Thyroid gland (tissue), 4 donors: Measurements from ENCODE around the gene CEP135. TPM values are rescaled to one million over a fixed set of nuclear protein-coding genes. Genes with fewer than 3 reads are reported as not detected.

ENCODE experiments used
- DNase-seq, 2 donors: peaks; one replicate each; pipeline ENCODE4 v3.0.0-alpha.2; 2019
- H3K27ac ChIP-seq, 3 donors: fragments of 200-600 bp; sonication (generic); 1 replicate in 2 of 3; 2 replicates in 1 of 3; pipeline ENCODE4 v1.5.1; 2016 to 2019; ENCODE audit warnings: mild to moderate bottlenecking in 1 of 3, moderate library complexity in 1 of 3
- H3K27me3 ChIP-seq: fragments of 200-600 bp; sonication (generic); one replicate; pipeline ENCODE4 v1.5.1; 2019
- H3K36me3 ChIP-seq, 2 donors: fragments of 200-600 bp; sonication (generic); one replicate each; pipeline ENCODE4 v1.5.1; 2016 to 2019
- H3K4me1 ChIP-seq, 2 donors: fragments of 200-600 bp; sonication (generic); one replicate each; pipeline ENCODE4 v1.5.1; 2017 to 2019
- H3K4me3 ChIP-seq, 3 donors: fragments of 200-600 bp; sonication (generic); replicated peaks in 1 of 3; 1 replicate in 2 of 3; 2 replicates in 1 of 3; pipeline ENCODE4 v1.5.1; 2016; ENCODE audit warnings: mild to moderate bottlenecking in 1 of 3
- H3K9me3 ChIP-seq: fragments of 200-600 bp; sonication (generic); one replicate; pipeline ENCODE4 v1.5.1; 2017
- CTCF ChIP-seq, 6 experiments: fragments of 200-600 bp in 3 of 6; fragments of 450-650 bp in 3 of 6; sonication (generic) in 3 of 6; IDR thresholded peaks; one replicate each; pipeline ENCODE4 v1.5.1; 2016 to 2019; ENCODE audit warnings: antibody characterized with exemption in 6 of 6, mild to moderate bottlenecking in 2 of 6, inconsistent platforms in 1 of 6, moderate library complexity in 1 of 6
- POLR2A ChIP-seq, 2 donors: fragments of 450-650 bp; IDR thresholded peaks; one replicate each; pipeline ENCODE4 v1.6.1; 2017; ENCODE audit warnings: antibody characterized with exemption in 2 of 2, mild to moderate bottlenecking in 2 of 2, moderate library complexity in 1 of 2
- WGBS, 2 donors: methylation state at CpG; one replicate each; pipeline ENCODE4 v1.1.5; 2017; 5-methylcytosine and 5-hydroxymethylcytosine counted together
- intact Hi-C: fragments of 100-400 bp; cut with DNase I; formaldehyde crosslinking; loops from one replicate; pipeline ENCODE4 v1.15.1; 2023
- total RNA-seq, 4 donors: library from RNA; depleted of rRNA; stranded (reverse); fragments of >200 nt; gene quantifications; one replicate each; pipeline ENCODE4 v1.2.3, GENCODE V29; 2016

The CEP135 gene
- total RNA-seq, 4 donors from 2014 or later, result 5.3 to 21.1 (median 10.1) TPM

GRCh38 chr4:56003606-56004005 is 54.9 kb downstream of the CEP135 start:
- H3K4me3 ChIP-seq, result no peak overlapping the region
- no peak overlapping the region for H3K27ac ChIP-seq
- H3K27me3 ChIP-seq, result no peaks in the 10 kb centered on the region
- DNase-seq, result no peak
- H3K9me3 ChIP-seq, result no peaks in the 10 kb centered on the region
- TF ChIP-seq POLR2A (IDR thresholded peaks at IDR 0.05) (no peak), CTCF (IDR thresholded peaks at IDR 0.05) (no peak)
- 98 to 100% methylated on average over 3 of the region's 3 CpGs for WGBS, 2 donors
- intact Hi-C loops, result no loop called here
- peaks cover 0 to 6% of the 10 kb centered on the region in 2 donors for H3K36me3 ChIP-seq
- no peaks in the 10 kb centered on the region for H3K4me1 ChIP-seq

GRCh38 chr4:56004235-56004634 is 55.5 kb downstream of the CEP135 start:
- Histone ChIP-seq H3K27ac (no peak overlapping the region), H3K4me1 (no peaks in the 10 kb centered on the region), H3K36me3 (peaks cover 0 to 6% of the 10 kb centered on the region in 2 donors), H3K27me3 (no peaks in the 10 kb centered on the region), H3K4me3 (no peak overlapping the region), H3K9me3 (no peaks in the 10 kb centered on the region)
- WGBS, 2 donors, result 96 to 97% methylated on average over 2 of the region's 2 CpGs
- intact Hi-C loops, result no loop called here
- TF ChIP-seq CTCF (IDR thresholded peaks at IDR 0.05), result no peak
- no peak for TF ChIP-seq POLR2A (IDR thresholded peaks at IDR 0.05)
- no peak for DNase-seq

GRCh38 chr4:56007154-56007553 is 58.4 kb downstream of the CEP135 start:
- no peak for DNase-seq
- Histone ChIP-seq H3K4me3 (no peak overlapping the region), H3K36me3 (peaks cover under 1 to 6% of the 10 kb centered on the region in 2 donors), H3K4me1 (no peaks in the 10 kb centered on the region), H3K27ac (no peak overlapping the region), H3K27me3 (no peaks in the 10 kb centered on the region), H3K9me3 (no peaks in the 10 kb centered on the region)
- intact Hi-C loops, result no loop called here
- no peak for TF ChIP-seq POLR2A (IDR thresholded peaks at IDR 0.05)
- no peak for TF ChIP-seq CTCF (IDR thresholded peaks at IDR 0.05)

GRCh38 chr4:56008206-56008605 is 59.5 kb downstream of the CEP135 start:
- peaks cover 9 to 10% of the 10 kb centered on the region in 2 donors for H3K36me3 ChIP-seq
- H3K4me1 ChIP-seq, result no peaks in the 10 kb centered on the region
- H3K4me3 ChIP-seq, result no peak overlapping the region
- TF ChIP-seq CTCF (IDR thresholded peaks at IDR 0.05), result no peak
- no peak for TF ChIP-seq POLR2A (IDR thresholded peaks at IDR 0.05)
- H3K9me3 ChIP-seq, result no peaks in the 10 kb centered on the region
- H3K27me3 ChIP-seq, result no peaks in the 10 kb centered on the region
- intact Hi-C loops, result no loop called here
- DNase-seq, result no peak
- no peak overlapping the region for H3K27ac ChIP-seq

GRCh38 chr4:56026596-56026995 is 77.9 kb downstream of the CEP135 start:
- intact Hi-C loops, result no loop called here
- H3K36me3 ChIP-seq, result peaks cover 10 to 22% of the 10 kb centered on the region in 2 donors

More at GRCh38 chr4:56026596-56026995, 77.9 kb downstream of the CEP135 start:
- no peak for DNase-seq
- no peak for TF ChIP-seq CTCF (IDR thresholded peaks at IDR 0.05)
- TF ChIP-seq POLR2A (IDR thresholded peaks at IDR 0.05), result no peak
- Histone ChIP-seq H3K27ac (no peak overlapping the region), H3K27me3 (no peaks in the 10 kb centered on the region), H3K4me1 (no peaks in the 10 kb centered on the region), H3K4me3 (no peak overlapping the region), H3K9me3 (no peaks in the 10 kb centered on the region)
